Ishikawa (cell line): ENCODE results near the gene TOMM6.
A peak's percentile ranks its signal among the peaks of the same experiment; 100 is the strongest.

Experiments
- CEBPB ChIP-seq: IDR thresholded peaks from 2 replicates; pipeline ENCODE4 v1.6.1; 2012
- CREB1 ChIP-seq: IDR thresholded peaks from 2 replicates; pipeline ENCODE4 v1.6.1; 2012; ENCODE audit warnings: low read depth
- EGR1 ChIP-seq: IDR thresholded peaks from 2 replicates; pipeline ENCODE4 v1.6.1; 2012
- EP300 ChIP-seq: IDR thresholded peaks from 2 replicates; pipeline ENCODE4 v1.6.1; 2012; ENCODE audit warnings: borderline replicate concordance
- FOXM1 ChIP-seq: IDR thresholded peaks from 2 replicates; pipeline ENCODE4 v1.6.1; 2012; ENCODE audit warnings: low read depth, borderline replicate concordance
- MAX ChIP-seq: IDR thresholded peaks from 2 replicates; pipeline ENCODE4 v1.6.1; 2012
- NFIC ChIP-seq: IDR thresholded peaks from 2 replicates; pipeline ENCODE4 v1.6.1; 2012
- RAD21 ChIP-seq: IDR thresholded peaks from 2 replicates; pipeline ENCODE4 v1.6.1; 2012; ENCODE audit warnings: low read depth
- TAF1 ChIP-seq: IDR thresholded peaks from 2 replicates; pipeline ENCODE4 v1.6.1; 2012; ENCODE audit warnings: low read depth, mild to moderate bottlenecking
- TCF12 ChIP-seq: IDR thresholded peaks from 2 replicates; pipeline ENCODE4 v1.6.1; 2012; ENCODE audit warnings: low read depth
- TEAD4 ChIP-seq: IDR thresholded peaks from 2 replicates; pipeline ENCODE4 v1.6.1; 2012
- USF1 ChIP-seq: IDR thresholded peaks from 2 replicates; pipeline ENCODE4 v1.6.1; 2012
- YY1 ChIP-seq: IDR thresholded peaks from 2 replicates; pipeline ENCODE4 v1.6.1; 2012; ENCODE audit warnings: low read depth
- ZBTB7A ChIP-seq: IDR thresholded peaks from 2 replicates; pipeline ENCODE4 v1.6.1; 2012; ENCODE audit warnings: low read depth
- TF ChIP-seq, protein P1 (sequence below): IDR thresholded peaks from 2 replicates; pipeline ENCODE4 v1.6.1; 2012; ENCODE audit warnings: low read depth, mild to moderate bottlenecking

TOMM6 gene

DNA sequence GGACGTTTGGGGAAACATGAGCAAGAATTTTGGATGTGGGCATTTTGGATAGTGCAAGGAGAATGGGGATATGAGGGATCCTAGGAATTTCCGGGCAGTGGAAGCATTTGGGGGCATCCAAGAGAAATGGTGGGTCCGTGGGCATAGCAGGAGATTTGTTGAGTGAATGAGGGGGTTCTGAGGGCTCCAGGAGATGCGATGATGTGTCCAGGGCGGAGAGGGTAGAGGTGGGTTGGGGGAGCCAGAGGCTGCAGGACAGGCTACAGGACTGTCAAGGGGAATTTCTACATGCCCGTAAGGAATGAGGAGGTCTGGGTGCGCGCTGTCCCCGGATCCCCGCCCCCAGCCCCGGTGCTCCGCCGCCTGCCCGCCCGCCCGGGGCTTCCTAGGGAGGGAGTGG lies 8.2 kb upstream of the TOMM6 start:
- no peak for TF ChIP-seq EP300

- peak; percentile 79 for TF ChIP-seq ZBTB7A
- TF ChIP-seq TCF12 = peak; percentile 65; the same call in 1 of the 2 replicates
- TF ChIP-seq YY1 = peak; percentile 56; the same call in 1 of the 2 replicates
- TF ChIP-seq FOXM1 = no peak
- TF ChIP-seq MAX = peak; percentile 48; the same call in 1 of the 2 replicates
- 0 out of 2 replicates have a peak, but pooled peaks have one; percentile 9 for TF ChIP-seq TAF1
- peak; percentile 37; the same call in 1 of the 2 replicates for TF ChIP-seq CREB1
- peak; percentile 95 for TF ChIP-seq RAD21
- no peak for TF ChIP-seq NFIC
- TF ChIP-seq EGR1 = peak; percentile 83
- 0 out of 2 replicates have a peak, but pooled peaks have one; percentile 29 for TF ChIP-seq TEAD4
- TF ChIP-seq EP300 = no peak
Measured at GRCh38 chr6:41779788-41780550, 7.5 kb upstream of the TOMM6 start, which contains the start of gene FRS3. Gene FRS3, minus strand, starts transcription at chr6:41779900. Its CDS starts 2,913 bp downstream, at chr6:41776987.

GRCh38 chr6:41780551-41781365 lies 6.7 kb upstream of the TOMM6 start, which contains the start of gene PRICKLE4:
Gene PRICKLE4, plus strand, starts transcription at chr6:41780782. Its CDS starts 2,692 bp downstream, at chr6:41783474.
- TF ChIP-seq EP300 (no peak), NFIC (peak; percentile 42; the same call in 1 of the 2 replicates), ZBTB7A (peak; percentile 53; the same call in 1 of the 2 replicates), RAD21 (no peak), EGR1 (0 out of 2 replicates have a peak, but pooled peaks have one; percentile 14), TAF1 (no peak)

GRCh38 chr6:41781366-41781730 lies 6.1 kb upstream of the TOMM6 start:
- TF ChIP-seq MAX (peak; percentile 53), CREB1 (no peak)

GRCh38 chr6:41783106-41783780 lies 4.3 kb upstream of the TOMM6 start:
- no peak for TF ChIP-seq CEBPB
- TF ChIP-seq, protein P1, sequence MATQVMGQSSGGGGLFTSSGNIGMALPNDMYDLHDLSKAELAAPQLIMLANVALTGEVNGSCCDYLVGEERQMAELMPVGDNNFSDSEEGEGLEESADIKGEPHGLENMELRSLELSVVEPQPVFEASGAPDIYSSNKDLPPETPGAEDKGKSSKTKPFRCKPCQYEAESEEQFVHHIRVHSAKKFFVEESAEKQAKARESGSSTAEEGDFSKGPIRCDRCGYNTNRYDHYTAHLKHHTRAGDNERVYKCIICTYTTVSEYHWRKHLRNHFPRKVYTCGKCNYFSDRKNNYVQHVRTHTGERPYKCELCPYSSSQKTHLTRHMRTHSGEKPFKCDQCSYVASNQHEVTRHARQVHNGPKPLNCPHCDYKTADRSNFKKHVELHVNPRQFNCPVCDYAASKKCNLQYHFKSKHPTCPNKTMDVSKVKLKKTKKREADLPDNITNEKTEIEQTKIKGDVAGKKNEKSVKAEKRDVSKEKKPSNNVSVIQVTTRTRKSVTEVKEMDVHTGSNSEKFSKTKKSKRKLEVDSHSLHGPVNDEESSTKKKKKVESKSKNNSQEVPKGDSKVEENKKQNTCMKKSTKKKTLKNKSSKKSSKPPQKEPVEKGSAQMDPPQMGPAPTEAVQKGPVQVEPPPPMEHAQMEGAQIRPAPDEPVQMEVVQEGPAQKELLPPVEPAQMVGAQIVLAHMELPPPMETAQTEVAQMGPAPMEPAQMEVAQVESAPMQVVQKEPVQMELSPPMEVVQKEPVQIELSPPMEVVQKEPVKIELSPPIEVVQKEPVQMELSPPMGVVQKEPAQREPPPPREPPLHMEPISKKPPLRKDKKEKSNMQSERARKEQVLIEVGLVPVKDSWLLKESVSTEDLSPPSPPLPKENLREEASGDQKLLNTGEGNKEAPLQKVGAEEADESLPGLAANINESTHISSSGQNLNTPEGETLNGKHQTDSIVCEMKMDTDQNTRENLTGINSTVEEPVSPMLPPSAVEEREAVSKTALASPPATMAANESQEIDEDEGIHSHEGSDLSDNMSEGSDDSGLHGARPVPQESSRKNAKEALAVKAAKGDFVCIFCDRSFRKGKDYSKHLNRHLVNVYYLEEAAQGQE = no peak
- no peak for TF ChIP-seq EP300
- TF ChIP-seq USF1 = no peak
- no peak for TF ChIP-seq TAF1
- no peak for TF ChIP-seq TCF12
- no peak for TF ChIP-seq RAD21
- TF ChIP-seq ZBTB7A = no peak
- TF ChIP-seq EGR1 = no peak
- no peak for TF ChIP-seq FOXM1
- TF ChIP-seq YY1 = no peak

DNA sequence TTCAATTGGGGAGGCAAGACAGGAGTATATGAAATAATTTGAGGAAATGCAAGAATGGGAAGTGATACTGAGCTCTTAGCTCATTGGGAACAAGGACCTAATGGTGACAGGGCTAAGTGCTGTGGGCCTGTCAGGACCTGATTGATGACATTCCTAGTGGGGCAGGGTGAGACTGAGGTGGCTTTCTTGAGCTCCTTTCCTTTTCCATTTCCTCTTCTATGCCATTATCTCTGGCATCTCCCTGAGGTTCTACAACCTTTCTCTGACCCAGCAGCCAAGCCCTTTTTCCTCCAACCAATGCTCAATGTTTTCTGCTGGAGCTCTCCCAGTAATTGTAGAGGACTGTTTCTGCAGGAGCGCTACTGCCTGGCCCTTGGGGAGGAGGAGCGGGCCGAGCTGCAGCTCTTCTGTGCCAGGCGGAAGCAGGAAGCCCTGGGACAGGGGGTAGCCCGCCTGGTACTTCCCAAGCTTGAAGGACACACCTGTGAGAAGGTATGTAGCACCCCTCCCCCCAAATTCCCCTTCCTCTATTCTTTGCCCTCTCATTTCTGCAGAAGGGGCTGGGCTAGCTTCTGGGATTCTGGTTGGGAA lies 2.8 kb upstream of the TOMM6 start:
- TF ChIP-seq EP300 (no peak), TCF12 (no peak), YY1 (no peak), CEBPB (no peak)

- TF ChIP-seq FOXM1 (no peak), ZBTB7A (no peak), YY1 (no peak), TCF12 (no peak), USF1 (no peak), RAD21 (no peak), MAX (no peak), TAF1 (no peak), NFIC (no peak), CEBPB (no peak), EP300 (no peak), TEAD4 (no peak), EGR1 (no peak), CREB1 (no peak)
- TF ChIP-seq, protein P1 = no peak
Measured at GRCh38 chr6:41785254-41785653, 2.2 kb upstream of the TOMM6 start.
